ENCODE measurements around the gene ZBTB46. TPM values are rescaled to one million over a fixed set of nuclear protein-coding genes. Genes with fewer than 3 reads are reported as not detected.

Gene ZBTB46
- total RNA-seq, 2 donors from 2014 or later: 0.21 to 0.72 TPM

DNA sequence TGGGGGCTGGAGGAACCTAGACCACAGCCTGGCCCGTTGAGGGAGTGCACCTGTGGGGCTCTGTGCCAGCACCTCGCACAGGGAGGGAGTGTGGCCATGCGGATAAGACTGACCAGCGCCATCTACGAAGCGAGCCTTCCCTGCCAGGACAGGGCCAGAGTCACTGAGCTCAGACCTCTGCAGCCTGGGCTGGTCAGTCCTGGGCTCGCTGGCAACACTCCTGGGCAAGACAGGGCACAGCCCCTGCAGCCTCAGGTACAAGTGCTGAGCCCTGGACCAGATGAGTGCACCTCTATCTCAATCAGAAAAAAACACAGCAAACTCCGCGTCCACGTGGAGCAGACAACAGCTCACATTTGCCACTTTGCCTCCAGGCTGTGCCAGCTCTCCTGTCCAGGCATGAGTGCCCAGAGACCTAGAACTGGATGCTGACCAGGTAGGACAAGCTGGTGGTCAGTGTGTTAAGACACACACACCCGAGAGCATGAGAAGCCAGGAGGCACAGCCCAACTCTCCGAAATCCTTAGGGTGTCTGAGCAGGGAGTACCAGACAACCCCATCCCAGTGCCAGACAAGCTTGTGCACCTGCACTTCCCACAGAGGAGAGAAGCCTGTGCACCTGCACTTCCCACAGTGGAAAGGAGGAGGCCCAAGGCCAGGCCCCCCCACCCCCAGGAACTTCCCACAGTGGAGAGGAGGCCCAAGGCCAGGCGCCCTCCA lies 128.2 kb downstream of the ZBTB46 start:
- peaks cover 19% of the 10 kb centered on the region for H3K4me1 Mint-ChIP-seq
- DNase-seq (no peak), ATAC-seq (no peak)
- H3K9me3 ChIP-seq (ENCODE audit: control insufficient read depth, low read length, poor library complexity, severe bottlenecking): no peaks in the 10 kb centered on the region
- peak overlapping the region; percentile 37 for H3K27ac Mint-ChIP-seq
- no peak overlapping the region for H3K4me3 Mint-ChIP-seq
- no peaks in the 10 kb centered on the region for H3K36me3 Mint-ChIP-seq (ENCODE audit: low read depth)
- no peaks in the 10 kb centered on the region for H3K27me3 Mint-ChIP-seq

DNA sequence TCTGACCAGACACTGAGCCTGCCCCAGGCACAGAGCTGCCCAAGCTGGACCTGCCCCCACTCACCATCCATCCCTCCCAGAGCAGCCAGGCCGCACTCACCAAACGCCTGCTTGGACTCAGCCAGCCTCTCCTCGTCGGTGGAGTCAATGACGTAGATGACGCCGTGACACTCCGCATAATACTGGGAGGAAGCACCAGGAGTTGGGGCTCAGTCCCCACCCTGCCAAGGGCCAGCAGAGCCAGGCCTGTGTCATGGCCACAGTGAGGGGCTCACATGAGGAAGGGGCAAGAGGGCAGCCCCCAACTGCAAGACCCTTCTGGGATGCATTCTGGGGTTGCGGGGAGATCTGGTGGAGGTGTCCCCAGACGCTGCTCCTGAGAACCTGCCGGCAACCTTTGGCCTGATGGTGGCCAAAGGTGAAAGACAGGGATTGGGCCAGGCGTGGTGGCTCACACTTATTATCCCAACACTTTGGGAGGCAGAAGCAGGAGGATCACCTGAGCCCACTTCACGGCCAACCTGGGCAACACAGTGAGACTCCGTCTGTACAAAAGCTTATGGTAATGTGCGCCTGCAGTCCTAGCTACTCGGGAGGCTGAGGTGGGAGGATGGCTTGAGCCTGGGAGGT lies 128.9 kb downstream of the ZBTB46 start:
- Mint-ChIP-seq H3K27me3 (no peaks in the 10 kb centered on the region), H3K27ac (peak overlapping the region; percentile 37), H3K4me1 (peaks cover 21% of the 10 kb centered on the region), H3K4me3 (no peak overlapping the region), H3K36me3 (ENCODE audit: low read depth) (no peaks in the 10 kb centered on the region)
- no peak for DNase-seq
- H3K9me3 ChIP-seq (ENCODE audit: control insufficient read depth, low read length, poor library complexity, severe bottlenecking): no peaks in the 10 kb centered on the region
- no peak for ATAC-seq

DNA sequence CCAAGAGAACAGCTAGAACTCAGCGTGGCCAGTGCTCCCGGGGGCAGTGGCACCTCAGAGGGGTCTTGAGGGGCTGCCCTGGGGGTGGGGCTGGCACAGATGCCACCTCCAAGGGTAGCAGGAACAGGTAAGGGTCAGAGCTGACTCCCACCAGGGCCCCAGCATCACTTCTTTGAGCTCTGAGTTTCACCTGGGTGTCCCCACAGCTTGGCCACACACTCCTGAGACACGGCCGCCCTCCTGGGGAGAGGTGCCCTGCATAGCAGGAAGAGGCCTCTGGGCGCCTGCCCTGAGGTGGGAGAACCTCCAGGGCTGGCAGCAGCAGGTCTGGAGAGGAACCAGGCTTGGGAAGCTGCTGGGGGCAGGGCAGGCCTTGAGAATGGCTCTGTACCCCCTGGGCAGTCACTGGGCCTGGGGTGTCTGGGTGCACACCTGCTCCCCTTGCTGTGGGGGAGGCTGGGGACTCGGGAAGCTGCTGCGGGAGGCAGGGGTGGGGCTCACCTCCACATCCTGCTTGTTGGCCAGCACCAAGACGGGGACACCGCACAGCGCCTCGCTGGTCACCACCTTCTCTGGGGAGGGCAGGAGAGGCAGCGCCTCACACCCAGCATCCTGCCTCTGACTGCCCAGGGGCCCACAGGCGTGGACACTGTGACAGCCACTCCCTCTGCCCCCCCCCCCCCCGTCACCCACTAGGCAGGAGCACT lies 129.6 kb downstream of the ZBTB46 start:
- Mint-ChIP-seq H3K27ac (no peak overlapping the region), H3K4me3 (no peak overlapping the region), H3K36me3 (ENCODE audit: low read depth) (no peaks in the 10 kb centered on the region), H3K4me1 (peaks cover 16% of the 10 kb centered on the region), H3K27me3 (no peaks in the 10 kb centered on the region)
- DNase-seq (no peak), ATAC-seq (no peak)
- H3K9me3 ChIP-seq (ENCODE audit: control insufficient read depth, low read length, poor library complexity, severe bottlenecking): no peaks in the 10 kb centered on the region

DNA sequence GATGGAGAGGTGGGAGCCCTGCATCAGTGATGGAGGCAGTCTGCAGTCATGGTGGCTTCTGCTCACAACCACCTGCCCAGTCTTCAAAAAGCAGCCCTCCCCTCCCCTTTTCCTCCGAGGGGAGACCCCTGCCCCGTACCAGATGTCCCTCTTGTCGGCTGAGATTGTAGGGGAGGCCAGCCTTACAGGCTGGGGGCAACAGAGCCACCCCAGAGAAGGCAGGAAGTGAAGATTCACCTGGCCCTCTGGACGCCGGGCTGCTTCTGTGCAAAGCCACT lies 130.1 kb downstream of the ZBTB46 start:
- ATAC-seq (no peak), DNase-seq (no peak)
- no peaks in the 10 kb centered on the region for H3K9me3 ChIP-seq (ENCODE audit: control insufficient read depth, low read length, poor library complexity, severe bottlenecking)
- Mint-ChIP-seq H3K36me3 (ENCODE audit: low read depth) (no peaks in the 10 kb centered on the region), H3K4me3 (no peak overlapping the region), H3K27me3 (no peaks in the 10 kb centered on the region), H3K27ac (no peak overlapping the region), H3K4me1 (peaks cover 18% of the 10 kb centered on the region)

DNA sequence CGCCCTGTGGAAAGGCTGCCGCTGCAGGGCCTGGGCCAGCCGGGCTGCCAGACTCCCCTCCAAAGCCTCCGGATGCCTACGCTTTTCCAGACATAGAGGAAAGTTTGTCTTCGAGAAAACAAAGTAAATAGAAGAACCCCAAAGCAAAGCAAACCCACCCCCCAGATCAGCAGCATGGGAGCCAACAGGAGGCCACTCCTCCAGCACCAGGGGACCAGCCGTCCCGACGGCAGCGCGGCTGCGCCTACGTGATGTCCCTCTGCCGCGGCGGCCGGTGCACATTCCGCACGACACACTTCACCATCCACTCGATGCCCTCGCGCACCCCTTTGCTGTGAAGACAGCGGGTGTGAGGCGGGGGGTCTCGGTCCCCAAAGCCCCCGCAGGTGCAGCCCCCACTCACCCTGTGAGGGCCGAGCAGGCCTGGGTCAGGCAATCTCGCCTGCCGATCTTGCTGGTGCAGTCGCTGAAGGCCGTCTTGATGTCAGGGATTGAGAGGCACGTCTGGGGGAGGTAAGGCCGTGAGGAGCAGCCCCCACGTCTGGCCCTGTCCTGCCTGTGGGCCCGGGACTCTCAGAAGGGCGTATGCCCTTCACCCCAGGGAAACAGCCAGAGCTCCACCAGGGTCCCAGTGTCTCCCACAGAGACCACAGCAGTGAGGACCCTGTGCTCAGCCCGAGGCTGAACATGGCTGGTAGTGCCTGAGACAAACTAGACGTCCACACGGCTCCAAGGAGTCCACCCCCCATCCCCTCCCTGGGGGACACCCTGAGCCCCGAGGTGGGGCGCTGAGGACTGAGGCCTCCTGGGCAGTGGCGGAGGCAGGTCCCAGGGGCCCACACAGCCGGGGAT lies 130.6 kb downstream of the ZBTB46 start:
- peaks cover 16% of the 10 kb centered on the region for H3K4me1 Mint-ChIP-seq
- DNase-seq: no peak
- no peaks in the 10 kb centered on the region for H3K36me3 Mint-ChIP-seq (ENCODE audit: low read depth)
- H3K4me3 Mint-ChIP-seq: no peak overlapping the region
- H3K27ac Mint-ChIP-seq: no peak overlapping the region
- no peaks in the 10 kb centered on the region for H3K27me3 Mint-ChIP-seq
- H3K9me3 ChIP-seq (ENCODE audit: control insufficient read depth, low read length, poor library complexity, severe bottlenecking): no peaks in the 10 kb centered on the region
- no peak for ATAC-seq

DNA sequence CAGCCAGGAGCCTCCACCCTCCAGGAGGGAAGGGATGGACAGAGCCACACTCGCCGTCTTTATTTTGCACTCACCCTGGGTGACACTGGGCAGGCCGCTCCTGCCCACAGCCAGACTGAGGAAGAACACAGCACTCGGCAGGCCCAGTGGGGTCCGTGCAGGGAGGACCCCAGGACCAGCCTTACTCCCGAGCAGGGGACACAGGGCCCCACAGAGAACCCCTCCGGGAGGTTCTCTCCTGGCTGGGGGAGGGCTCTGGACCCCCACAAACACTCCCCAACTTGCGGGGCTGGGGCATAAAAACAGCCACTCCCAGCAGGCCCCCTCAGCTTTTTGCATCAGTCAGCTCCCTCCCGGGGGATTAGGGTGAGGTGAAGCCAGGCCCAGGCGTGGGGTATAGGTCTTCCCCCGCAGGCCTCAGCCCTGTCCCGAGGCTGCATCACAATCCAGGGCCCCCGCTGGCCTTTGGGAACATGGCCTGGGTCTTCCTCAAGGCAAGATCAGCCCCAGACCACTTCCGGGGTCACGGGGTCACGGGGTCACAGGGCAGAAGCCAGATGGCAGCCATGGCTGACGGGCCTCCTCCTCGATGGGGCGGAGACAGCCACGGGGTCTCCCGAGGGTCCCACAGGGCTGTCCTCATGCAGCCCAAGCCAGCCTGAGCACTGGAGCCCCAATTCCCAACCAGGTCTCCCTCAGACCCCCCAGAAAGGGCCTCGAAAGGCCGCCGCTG lies 131.4 kb downstream of the ZBTB46 start:
- ATAC-seq: no peak
- no peak overlapping the region for H3K27ac Mint-ChIP-seq
- H3K9me3 ChIP-seq (ENCODE audit: control insufficient read depth, low read length, poor library complexity, severe bottlenecking): no peaks in the 10 kb centered on the region
- no peaks in the 10 kb centered on the region for H3K36me3 Mint-ChIP-seq (ENCODE audit: low read depth)
- DNase-seq: no peak
- H3K4me1 Mint-ChIP-seq: peaks cover 15% of the 10 kb centered on the region
- H3K4me3 Mint-ChIP-seq: peak overlapping the region; percentile 31
- no peaks in the 10 kb centered on the region for H3K27me3 Mint-ChIP-seq

DNA sequence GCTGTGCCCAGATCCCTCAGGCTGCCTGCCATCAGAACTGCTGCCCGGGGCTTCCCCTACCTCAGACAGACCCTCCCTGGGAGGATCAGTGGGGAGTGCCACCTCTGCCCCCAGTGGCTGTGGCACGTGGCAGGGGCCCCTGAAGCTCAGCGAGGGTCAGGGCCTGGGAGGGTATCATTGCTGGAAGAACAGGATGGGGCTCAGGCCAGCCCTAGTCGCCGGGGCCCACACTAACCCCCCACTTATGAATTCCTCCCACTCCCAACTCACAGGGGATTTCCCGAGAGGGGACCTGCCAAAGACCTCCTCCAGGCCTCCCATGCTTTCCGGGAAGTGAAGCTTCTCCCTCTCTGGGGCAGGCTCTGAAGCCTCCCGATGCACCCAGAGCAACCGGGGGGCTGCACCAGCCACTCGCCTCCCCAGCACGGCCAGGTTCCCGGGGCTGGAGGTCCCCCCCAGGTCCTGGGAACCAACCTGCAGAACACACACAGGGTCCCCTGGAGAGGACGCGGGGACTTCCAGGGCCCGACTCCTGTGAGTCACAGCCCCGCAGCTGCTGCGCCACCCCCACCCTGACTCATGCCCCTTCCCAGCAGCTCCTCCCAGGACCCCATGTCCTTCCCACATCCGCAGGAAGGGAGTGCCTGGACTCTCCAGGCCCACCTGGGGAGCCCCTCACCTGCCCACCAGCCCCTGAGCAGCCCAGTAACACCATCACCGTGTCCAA lies 132.2 kb downstream of the ZBTB46 start:
- Mint-ChIP-seq H3K36me3 (ENCODE audit: low read depth) (no peaks in the 10 kb centered on the region), H3K27ac (no peak overlapping the region), H3K4me3 (peak overlapping the region; percentile 31), H3K4me1 (peaks cover 15% of the 10 kb centered on the region), H3K27me3 (no peaks in the 10 kb centered on the region)
- peak; percentile 38 for ATAC-seq
- DNase-seq: no peak
- H3K9me3 ChIP-seq (ENCODE audit: control insufficient read depth, low read length, poor library complexity, severe bottlenecking): no peaks in the 10 kb centered on the region

DNA sequence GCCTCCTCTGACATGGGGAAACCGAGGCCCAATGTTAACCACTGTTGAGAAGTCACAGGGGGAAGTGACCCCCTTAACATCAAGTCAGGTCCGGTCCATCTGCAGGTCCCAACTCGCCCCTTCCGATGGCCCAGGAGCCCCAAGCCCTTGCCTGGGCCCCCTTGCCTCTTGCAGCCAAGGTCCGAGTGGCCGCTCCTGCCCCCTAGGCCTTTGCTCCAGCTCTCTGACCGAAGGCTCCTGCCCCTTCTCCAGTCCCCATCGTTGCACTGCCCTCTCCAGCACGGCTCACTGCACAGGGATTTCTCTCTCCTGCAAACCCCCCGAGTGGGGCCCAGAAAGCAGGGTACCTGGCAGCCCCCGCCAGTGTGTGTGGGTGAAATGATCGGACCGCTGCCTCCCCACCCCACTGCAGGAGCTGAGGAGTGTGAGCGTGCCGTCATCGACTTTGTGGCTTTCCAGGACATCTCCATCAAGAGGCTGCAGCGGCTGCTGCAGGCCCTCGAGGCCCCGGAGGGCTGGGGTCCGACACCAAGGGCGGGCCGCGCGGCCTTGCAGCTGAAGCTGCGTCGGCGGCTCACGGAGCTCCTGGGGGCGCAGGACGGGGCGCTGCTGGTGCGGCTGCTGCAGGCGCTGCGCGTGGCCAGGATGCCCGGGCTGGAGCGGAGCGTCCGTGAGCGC lies 133.1 kb downstream of the ZBTB46 start:
- H3K9me3 ChIP-seq (ENCODE audit: control insufficient read depth, low read length, poor library complexity, severe bottlenecking): no peaks in the 10 kb centered on the region
- Mint-ChIP-seq H3K4me1 (peaks cover 15% of the 10 kb centered on the region), H3K4me3 (peak overlapping the region; percentile 73), H3K27me3 (no peaks in the 10 kb centered on the region), H3K27ac (no peak overlapping the region), H3K36me3 (ENCODE audit: low read depth) (no peaks in the 10 kb centered on the region)
- DNase-seq (no peak), ATAC-seq (no peak)

DNA sequence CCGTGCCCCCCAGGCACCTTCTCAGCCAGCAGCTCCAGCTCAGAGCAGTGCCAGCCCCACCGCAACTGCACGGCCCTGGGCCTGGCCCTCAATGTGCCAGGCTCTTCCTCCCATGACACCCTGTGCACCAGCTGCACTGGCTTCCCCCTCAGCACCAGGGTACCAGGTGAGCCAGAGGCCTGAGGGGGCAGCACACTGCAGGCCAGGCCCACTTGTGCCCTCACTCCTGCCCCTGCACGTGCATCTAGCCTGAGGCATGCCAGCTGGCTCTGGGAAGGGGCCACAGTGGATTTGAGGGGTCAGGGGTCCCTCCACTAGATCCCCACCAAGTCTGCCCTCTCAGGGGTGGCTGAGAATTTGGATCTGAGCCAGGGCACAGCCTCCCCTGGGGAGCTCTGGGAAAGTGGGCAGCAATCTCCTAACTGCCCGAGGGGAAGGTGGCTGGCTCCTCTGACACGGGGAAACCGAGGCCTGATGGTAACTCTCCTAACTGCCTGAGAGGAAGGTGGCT lies 133.7 kb downstream of the ZBTB46 start:
- no peaks in the 10 kb centered on the region for H3K27me3 Mint-ChIP-seq
- ATAC-seq (no peak), DNase-seq (no peak)
- no peaks in the 10 kb centered on the region for H3K36me3 Mint-ChIP-seq (ENCODE audit: low read depth)
- peak overlapping the region; percentile 73 for H3K4me3 Mint-ChIP-seq
- H3K27ac Mint-ChIP-seq: no peak overlapping the region
- H3K9me3 ChIP-seq (ENCODE audit: control insufficient read depth, low read length, poor library complexity, severe bottlenecking): no peaks in the 10 kb centered on the region
- H3K4me1 Mint-ChIP-seq: peaks cover 13% of the 10 kb centered on the region

DNA sequence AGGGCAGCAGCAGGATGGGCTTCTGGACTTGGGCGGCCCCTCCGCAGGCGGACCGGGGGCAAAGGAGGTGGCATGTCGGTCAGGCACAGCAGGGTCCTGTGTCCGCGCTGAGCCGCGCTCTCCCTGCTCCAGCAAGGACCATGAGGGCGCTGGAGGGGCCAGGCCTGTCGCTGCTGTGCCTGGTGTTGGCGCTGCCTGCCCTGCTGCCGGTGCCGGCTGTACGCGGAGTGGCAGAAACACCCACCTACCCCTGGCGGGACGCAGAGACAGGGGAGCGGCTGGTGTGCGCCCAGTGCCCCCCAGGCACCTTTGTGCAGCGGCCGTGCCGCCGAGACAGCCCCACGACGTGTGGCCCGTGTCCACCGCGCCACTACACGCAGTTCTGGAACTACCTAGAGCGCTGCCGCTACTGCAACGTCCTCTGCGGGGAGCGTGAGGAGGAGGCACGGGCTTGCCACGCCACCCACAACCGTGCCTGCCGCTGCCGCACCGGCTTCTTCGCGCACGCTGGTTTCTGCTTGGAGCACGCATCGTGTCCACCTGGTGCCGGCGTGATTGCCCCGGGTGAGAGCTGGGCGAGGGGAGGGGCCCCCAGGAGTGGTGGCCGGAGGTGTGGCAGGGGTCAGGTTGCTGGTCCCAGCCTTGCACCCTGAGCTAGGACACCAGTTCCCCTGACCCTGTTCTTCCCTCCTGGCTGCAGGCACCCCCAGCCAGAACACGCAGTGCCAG lies 134.3 kb downstream of the ZBTB46 start, which contains the start of gene TNFRSF6B:
TSS of gene TNFRSF6B (plus strand) at position 25 of the 729 bp plus-strand sequence. CDS start at position 141, 116 bp downstream.
- H3K9me3 ChIP-seq (ENCODE audit: control insufficient read depth, low read length, poor library complexity, severe bottlenecking): no peaks in the 10 kb centered on the region
- DNase-seq (no peak), ATAC-seq (peak; percentile 48)
- Mint-ChIP-seq H3K36me3 (ENCODE audit: low read depth) (no peaks in the 10 kb centered on the region), H3K27ac (no peak within 1 kb of the TSS), H3K4me1 (peaks cover 12% of the 10 kb centered on the region), H3K27me3 (no peaks in the 10 kb centered on the region), H3K4me3 (peak within 1 kb of the TSS; percentile 73)

DNA sequence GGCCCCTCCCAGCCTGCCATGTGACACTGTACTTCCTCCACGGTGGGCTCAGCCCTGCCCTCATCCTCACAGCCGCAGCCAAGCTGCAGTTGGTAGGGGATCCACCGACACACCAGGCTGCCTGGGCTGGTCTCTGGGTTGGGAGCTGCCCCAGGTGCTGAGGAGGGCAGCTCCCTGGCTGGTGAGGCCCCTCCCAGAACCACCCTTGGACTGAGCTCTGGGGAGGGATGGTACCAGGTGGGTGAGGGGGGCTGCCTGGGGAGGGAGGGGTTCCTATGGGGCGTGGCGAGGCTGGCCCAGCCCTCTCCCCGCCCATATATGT lies 134.8 kb downstream of the ZBTB46 start:
- no peak for DNase-seq
- no peaks in the 10 kb centered on the region for H3K27me3 Mint-ChIP-seq
- no peak overlapping the region for H3K27ac Mint-ChIP-seq
- H3K9me3 ChIP-seq (ENCODE audit: control insufficient read depth, low read length, poor library complexity, severe bottlenecking): no peaks in the 10 kb centered on the region
- peak overlapping the region; percentile 73 for H3K4me3 Mint-ChIP-seq
- H3K4me1 Mint-ChIP-seq: peaks cover 12% of the 10 kb centered on the region
- no peaks in the 10 kb centered on the region for H3K36me3 Mint-ChIP-seq (ENCODE audit: low read depth)
- peak; percentile 60 for ATAC-seq

Data from T-helper 17 cell (primary cell).